HCT116 (cell line): ENCODE results near the gene WDR59. TPM values are rescaled to one million over a fixed set of nuclear protein-coding genes. Genes with fewer than 3 reads are reported as not detected.

Source experiments
- ATAC-seq: fragments of 200-7000 bp; cut with Tn5 transposase; 2 replicates; pipeline ENCODE4 v1.9.1; 2020; ENCODE audit warnings: mild to moderate bottlenecking, moderate library complexity
- BruUV-seq: library from RNA; stranded (reverse); fragments of 400-500 nt; replicated peaks from 2 replicates; lab custom pipeline; 2021; lab: Mats Ljungman, UMichigan
- CTCF ChIA-PET: fragments of 300-600 bp; sonication (Branson Sonifier 250); formaldehyde crosslinking; loops from one replicate; lab custom pipeline; 2021; ENCODE audit warnings: antibody characterized with exemption; lab: Charles Lee
- POLR2A ChIA-PET: fragments of 300-600, 350-600 bp; sonication (Branson Sonifier 250); formaldehyde crosslinking; loops from one replicate; lab custom pipeline; 2021; ENCODE audit warnings: antibody characterized with exemption; lab: Charles Lee
- RAD21 ChIA-PET, 2 experiments: fragments of 300-600 bp; sonication (Branson Sonifier 250); formaldehyde crosslinking; loops; one replicate each; lab custom pipeline; 2023; ENCODE audit warnings: low total read pairs in 2 of 2; ENCODE audit not compliant: uncharacterized antibody in 2 of 2, unreplicated experiment in 2 of 2, low non-redundant PET in 1 of 2; lab: Charles Lee
- DNase-seq: peaks from one replicate; pipeline ENCODE4 v3.0.0-alpha.2; 2010; ENCODE audit warnings: low read depth, low spot score
- H2AFZ ChIP-seq: fragments of 200-600 bp; shearing (Covaris generic), sonication (generic); 2 replicates; pipeline ENCODE4 v1.6.1; 2017; ENCODE audit warnings: low read depth, mixed run types, mixed read lengths, antibody characterized with exemption, low read length; ENCODE audit not compliant: poor library complexity, severe bottlenecking
- H3K27ac ChIP-seq: 2 replicates; pipeline ENCODE4 v1.5.1; 2012; ENCODE audit warnings: low read depth, low read length
- H3K27me3 ChIP-seq: fragments of 200-600 bp; sonication (generic); 2 replicates; pipeline ENCODE4 v1.6.1; 2016; ENCODE audit warnings: mixed run types, low read length, mixed read lengths; ENCODE audit not compliant: insufficient read depth
- H3K36me3 ChIP-seq, 2 experiments: fragments of 200-500 bp in 1 of 2; fragments of 200-600 bp in 1 of 2; sonication (Bioruptor generic) in 1 of 2; sonication (generic) in 1 of 2; 2 replicates each; pipeline versions ENCODE4 v1.5.1 to v1.6.1; 2014 to 2016; ENCODE audit warnings: low read length in 2 of 2, inconsistent platforms in 1 of 2, mixed read lengths in 1 of 2, mixed run types in 1 of 2; ENCODE audit not compliant: insufficient read depth in 2 of 2, control insufficient read depth in 1 of 2
- H3K4me1 ChIP-seq, 2 experiments: fragments of 200-600 bp in 1 of 2; sonication (generic) in 1 of 2; 2 replicates each; pipeline versions ENCODE4 v1.5.1 to v1.6.1; 2012 to 2017; ENCODE audit warnings: low read length in 2 of 2, inconsistent platforms in 1 of 2, mild to moderate bottlenecking in 1 of 2, mixed read lengths in 1 of 2, mixed run types in 1 of 2, moderate library complexity in 1 of 2; ENCODE audit not compliant: insufficient read depth in 2 of 2, control insufficient read depth in 1 of 2
- H3K4me2 ChIP-seq: fragments of 200-600 bp; sonication (generic); 2 replicates; pipeline ENCODE4 v1.6.1; 2017; ENCODE audit warnings: mixed run types, low read length, mixed read lengths
- H3K4me3 ChIP-seq, 2 experiments: fragments of 200-600 bp in 1 of 2; sonication (generic) in 1 of 2; replicated peaks in 1 of 2; 2 replicates each; pipeline ENCODE4 v1.5.1; 2011 to 2016; ENCODE audit warnings: low read length in 2 of 2, control low read depth in 1 of 2, low read depth in 1 of 2, mild to moderate bottlenecking in 1 of 2, mixed read lengths in 1 of 2, mixed run types in 1 of 2
- H3K79me2 ChIP-seq: fragments of 200-600 bp; sonication (generic); 2 replicates; pipeline ENCODE4 v1.6.1; 2017; ENCODE audit warnings: mild to moderate bottlenecking, mixed run types, low read length, moderate library complexity, mixed read lengths; ENCODE audit not compliant: insufficient read depth
- H3K9ac ChIP-seq: fragments of 200-600 bp; sonication (generic); 2 replicates; pipeline ENCODE4 v1.6.1; 2016; ENCODE audit warnings: low read length, mixed read lengths
- H3K9me2 ChIP-seq: fragments of 200-600 bp; sonication (generic), shearing (Covaris generic); 2 replicates; pipeline ENCODE4 v1.6.1; 2017; ENCODE audit warnings: mixed run types, mild to moderate bottlenecking, moderate library complexity; ENCODE audit not compliant: insufficient read depth
- H3K9me3 ChIP-seq, 2 experiments: fragments of 200-500 bp in 1 of 2; fragments of 200-600 bp in 1 of 2; sonication (Bioruptor generic) in 1 of 2; sonication (generic) in 1 of 2; 2 replicates each; pipeline ENCODE4 v1.6.1; 2014 to 2017; ENCODE audit warnings: low read length in 2 of 2, mixed read lengths in 2 of 2, inconsistent platforms in 1 of 2, low read depth in 1 of 2, mild to moderate bottlenecking in 1 of 2, mixed run types in 1 of 2, moderate library complexity in 1 of 2; ENCODE audit not compliant: control insufficient read depth in 1 of 2, insufficient read depth in 1 of 2
- H4K20me1 ChIP-seq: fragments of 200-600 bp; sonication (generic), shearing (Covaris generic); 2 replicates; pipeline ENCODE4 v1.6.1; 2017; ENCODE audit warnings: mixed run types, mild to moderate bottlenecking, moderate library complexity; ENCODE audit not compliant: insufficient read depth
- ATF3 ChIP-seq: IDR thresholded peaks from 2 replicates; pipeline ENCODE4 v1.6.1; 2012
- CBX3 ChIP-seq: IDR thresholded peaks from 2 replicates; pipeline ENCODE4 v1.6.1; 2012; ENCODE audit warnings: low read depth
- CEBPB ChIP-seq: IDR thresholded peaks from 2 replicates; pipeline ENCODE4 v1.6.1; 2012; ENCODE audit warnings: low read depth
- EGR1 ChIP-seq: IDR thresholded peaks from 2 replicates; pipeline ENCODE4 v1.6.1; 2012; ENCODE audit warnings: low read depth
- ELF1 ChIP-seq: IDR thresholded peaks from 2 replicates; pipeline ENCODE4 v1.6.1; 2012; ENCODE audit warnings: low read depth, borderline replicate concordance
- EZH2 ChIP-seq: fragments of 200-600 bp; sonication (generic); IDR thresholded peaks from 2 replicates; pipeline ENCODE4 v1.6.1; 2017; ENCODE audit warnings: antibody characterized with exemption, mixed run types
- EZH2phosphoT487 ChIP-seq: fragments of 200-600 bp; IDR thresholded peaks from 2 replicates; pipeline ENCODE4 v1.6.1; 2018; ENCODE audit warnings: antibody characterized with exemption, borderline replicate concordance
- FOSL1 ChIP-seq: IDR thresholded peaks from 2 replicates; pipeline ENCODE4 v1.6.1; 2012; ENCODE audit warnings: low read depth
- MAX ChIP-seq: IDR thresholded peaks from 2 replicates; pipeline ENCODE4 v1.6.1; 2012
- POLR2A ChIP-seq: IDR thresholded peaks from 2 replicates; pipeline ENCODE4 v1.7.0; 2011; ENCODE audit warnings: borderline replicate concordance; ENCODE audit not compliant: insufficient read depth, insufficient read length; ENCODE audit errors: extremely low read depth
- POLR2AphosphoS5 ChIP-seq: IDR thresholded peaks from 2 replicates; pipeline ENCODE4 v1.6.1; 2011; ENCODE audit warnings: mild to moderate bottlenecking, low read depth, low read length, moderate library complexity
- RAD21 ChIP-seq: IDR thresholded peaks from 2 replicates; pipeline ENCODE4 v1.6.1; 2012; ENCODE audit warnings: low read depth, mild to moderate bottlenecking
- REST ChIP-seq: IDR thresholded peaks from 2 replicates; pipeline ENCODE4 v1.6.1; 2012; ENCODE audit warnings: low read depth
- SP1 ChIP-seq: IDR thresholded peaks from 2 replicates; pipeline ENCODE4 v1.6.1; 2012; ENCODE audit warnings: low read depth
- SRF ChIP-seq: IDR thresholded peaks from 2 replicates; pipeline ENCODE4 v1.6.1; 2012; ENCODE audit warnings: low read depth
- TCF7L2 ChIP-seq: IDR thresholded peaks from 2 replicates; pipeline ENCODE4 v1.7.0; 2011; ENCODE audit warnings: borderline replicate concordance, inconsistent platforms; ENCODE audit not compliant: insufficient read depth, insufficient read length; ENCODE audit errors: extremely low read depth
- YY1 ChIP-seq: IDR thresholded peaks from 2 replicates; pipeline ENCODE4 v1.6.1; 2011; ENCODE audit warnings: low read length, low read depth, moderate library complexity, mild to moderate bottlenecking; ENCODE audit not compliant: insufficient replicate concordance; ENCODE audit errors: extremely low read depth
- ZBTB33 ChIP-seq: IDR thresholded peaks from 2 replicates; pipeline ENCODE4 v1.6.1; 2011; ENCODE audit warnings: mild to moderate bottlenecking, low read length, moderate library complexity; ENCODE audit not compliant: insufficient replicate concordance; ENCODE audit errors: extremely low read depth
- ZFX ChIP-seq: fragments of 450-650 bp; IDR thresholded peaks from 2 replicates; pipeline ENCODE4 v1.6.1; 2017
- ZNF274 ChIP-seq: fragments of 200-500 bp; sonication (Bioruptor generic); IDR thresholded peaks from 2 replicates; pipeline ENCODE4 v1.6.1; 2014; ENCODE audit warnings: mild to moderate bottlenecking, low read depth, low read length, inconsistent platforms
- intact Hi-C: fragments of 100-400 bp; cut with micrococcal nuclease; formaldehyde crosslinking; loops from 2 replicates; pipeline ENCODE4 v1.10.0; 2022
- total RNA-seq: library from RNA; stranded (reverse); gene quantifications from one replicate; pipeline ENCODE4 v1.2.1, GENCODE V29; 2021; ENCODE audit not compliant: unreplicated experiment

The WDR59 gene
- total RNA-seq, 1 experiment from 2014 or later = 96.9 TPM

- Histone ChIP-seq H2AFZ (no peak overlapping the region), H3K27ac (peak overlapping the region; percentile 33; the same call in 1 of the 2 replicates), H3K9me2 (no peaks in the 10 kb centered on the region), H3K4me1 (peaks cover 44 to 49% of the 10 kb centered on the region in 2 experiments), H3K79me2 (peaks cover 77% of the 10 kb centered on the region), H3K9ac (no peak overlapping the region), H3K9me3 (no peaks in the 10 kb centered on the region), H3K4me2 (peak overlapping the region; percentile 35), H3K4me3 (no peak overlapping the region), H3K36me3 (no peaks in the 10 kb centered on the region), H3K27me3 (no peaks in the 10 kb centered on the region), H4K20me1 (0 out of 2 replicates have a peak, but pooled peaks cover 4% of the 10 kb centered on the region)
- RAD21 ChIA-PET = no interaction called here
- POLR2A ChIA-PET = no interaction called here
- BruUV-seq = no TSS peak
- ATAC-seq = peak; percentile 49
- intact Hi-C loops = no loop called here
- no peak for DNase-seq
- TF ChIP-seq FOSL1 (no peak), EGR1 (no peak), CEBPB (no peak), ATF3 (no peak), POLR2A (no peak), ELF1 (no peak), ZNF274 (no peak), TCF7L2 (no peak), ZBTB33 (no peak), MAX (no peak), SP1 (no peak), YY1 (no peak), EZH2 (no peak), CBX3 (no peak), POLR2AphosphoS5 (no peak), ZFX (no peak), RAD21 (no peak), SRF (no peak), EZH2phosphoT487 (no peak), REST (no peak)
- CTCF ChIA-PET = no interaction called here
These were observed 44.9 kb upstream of the WDR59 start for GRCh38 chr16:75029854-75030253.
